HG03521 (cell line): Measurements from ENCODE around the gene CAMSAP3.

ENCODE experiments used
- ATAC-seq: cut with Tn5 transposase; IDR thresholded peaks from one replicate; pipeline ENCODE4 v1.9.1; 2021; ENCODE audit warnings: mild to moderate bottlenecking, moderate library complexity; ENCODE audit not compliant: unreplicated experiment

Gene CAMSAP3

DNA sequence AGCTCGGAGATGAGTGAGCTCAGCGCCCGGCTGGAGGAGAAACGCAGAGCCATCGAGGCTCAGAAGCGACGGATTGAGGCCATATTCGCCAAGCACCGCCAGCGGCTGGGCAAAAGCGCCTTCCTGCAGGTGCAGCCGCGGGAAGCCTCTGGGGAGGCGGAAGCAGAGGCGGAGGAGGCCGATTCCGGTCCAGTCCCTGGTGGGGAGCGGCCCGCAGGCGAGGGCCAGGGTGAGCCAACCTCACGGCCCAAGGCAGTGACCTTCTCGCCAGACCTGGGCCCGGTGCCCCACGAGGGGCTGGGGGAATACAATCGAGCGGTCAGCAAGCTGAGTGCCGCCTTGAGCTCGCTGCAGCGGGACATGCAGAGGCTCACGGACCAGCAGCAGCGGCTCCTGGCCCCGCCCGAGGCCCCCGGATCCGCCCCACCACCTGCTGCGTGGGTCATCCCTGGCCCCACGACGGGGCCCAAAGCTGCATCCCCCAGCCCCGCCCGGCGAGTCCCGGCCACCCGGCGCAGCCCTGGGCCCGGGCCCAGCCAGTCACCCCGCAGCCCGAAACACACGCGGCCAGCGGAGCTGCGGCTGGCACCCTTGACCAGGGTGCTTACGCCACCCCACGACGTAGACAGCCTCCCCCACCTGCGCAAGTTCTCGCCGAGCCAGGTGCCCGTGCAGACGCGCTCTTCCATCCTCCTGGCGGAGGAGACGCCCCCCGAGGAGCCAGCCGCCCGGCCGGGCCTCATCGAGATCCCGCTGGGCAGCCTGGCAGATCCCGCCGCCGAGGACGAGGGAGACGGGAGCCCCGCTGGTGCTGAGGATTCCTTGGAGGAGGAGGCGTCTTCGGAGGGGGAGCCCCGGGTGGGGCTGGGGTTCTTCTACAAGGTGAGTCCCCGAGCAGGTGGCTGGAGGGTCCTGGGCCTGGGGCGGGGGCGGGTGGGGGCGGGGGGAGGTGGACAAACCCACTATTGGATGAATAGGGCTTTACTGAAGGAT lies 16.9 kb downstream of the CAMSAP3 start:
- ATAC-seq = no peak

DNA sequence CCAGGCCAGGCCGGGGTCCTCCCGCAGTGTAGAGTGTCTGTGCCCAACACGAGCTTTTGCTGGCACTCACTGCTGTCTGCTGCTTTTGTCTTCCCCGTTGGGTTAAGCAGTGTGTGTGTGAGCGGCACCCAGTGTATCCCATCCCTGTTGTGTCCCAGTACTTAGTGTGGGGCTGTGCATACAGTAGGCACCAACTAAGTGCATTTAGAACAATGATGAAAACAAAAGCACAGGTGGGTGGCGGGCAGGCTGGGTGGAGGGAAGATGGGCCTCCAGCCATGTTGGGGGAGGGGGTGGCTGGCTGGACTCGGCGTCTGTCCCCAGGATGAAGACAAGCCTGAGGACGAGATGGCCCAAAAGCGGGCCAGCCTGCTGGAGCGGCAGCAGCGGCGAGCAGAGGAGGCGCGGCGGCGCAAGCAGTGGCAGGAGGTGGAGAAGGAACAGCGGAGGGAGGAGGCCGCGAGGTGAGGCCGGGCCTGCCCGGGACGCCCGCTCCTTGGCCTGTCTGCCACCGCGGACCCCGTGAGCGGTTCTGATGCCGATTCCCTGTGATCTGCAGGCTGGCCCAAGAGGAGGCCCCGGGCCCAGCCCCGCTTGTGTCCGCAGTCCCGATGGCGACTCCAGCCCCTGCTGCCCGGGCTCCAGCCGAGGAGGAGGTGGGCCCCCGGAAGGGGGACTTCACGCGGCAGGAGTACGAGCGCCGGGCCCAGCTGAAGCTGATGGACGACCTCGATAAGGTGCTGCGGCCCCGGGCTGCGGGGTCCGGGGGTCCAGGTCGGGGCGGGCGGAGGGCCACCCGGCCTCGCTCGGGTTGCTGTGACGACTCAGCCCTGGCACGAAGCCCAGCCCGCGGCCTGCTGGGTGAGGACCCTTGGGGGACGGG lies 19.4 kb downstream of the CAMSAP3 start:
- no peak for ATAC-seq

DNA sequence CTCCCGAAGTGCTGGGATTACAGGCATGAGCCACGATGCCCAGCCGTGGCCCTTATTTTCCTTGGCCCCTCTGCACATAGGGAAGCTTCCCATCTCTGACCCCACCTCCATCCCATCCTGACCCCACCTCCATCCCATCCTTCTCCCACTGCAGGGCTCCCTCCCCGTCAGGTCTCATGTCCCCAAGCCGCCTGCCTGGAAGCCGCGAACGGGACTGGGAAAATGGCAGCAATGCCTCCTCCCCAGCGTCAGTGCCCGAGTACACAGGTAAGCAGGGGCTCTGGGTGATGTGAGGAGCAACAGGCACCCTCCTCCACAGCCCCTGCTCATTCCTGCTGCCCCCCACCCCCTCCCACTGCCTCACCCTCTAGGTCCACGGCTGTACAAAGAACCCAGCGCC lies 21.5 kb downstream of the CAMSAP3 start:
- ATAC-seq = no peak

DNA sequence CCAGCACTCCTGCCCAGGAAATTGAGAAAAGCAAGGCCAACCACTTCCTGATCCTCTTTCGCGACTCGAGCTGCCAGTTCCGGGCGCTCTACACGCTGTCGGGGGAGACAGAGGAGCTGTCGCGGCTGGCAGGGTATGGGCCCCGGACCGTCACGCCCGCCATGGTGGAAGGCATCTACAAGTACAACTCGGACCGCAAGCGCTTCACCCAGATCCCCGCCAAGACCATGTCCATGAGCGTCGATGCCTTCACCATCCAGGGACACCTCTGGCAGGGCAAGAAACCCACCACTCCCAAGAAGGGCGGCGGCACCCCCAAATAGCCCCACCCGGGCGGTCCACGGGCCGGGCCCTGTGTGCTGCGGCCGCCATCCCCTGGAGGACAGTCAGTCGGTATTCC lies 22.1 kb downstream of the CAMSAP3 start:
- ATAC-seq = no peak

DNA sequence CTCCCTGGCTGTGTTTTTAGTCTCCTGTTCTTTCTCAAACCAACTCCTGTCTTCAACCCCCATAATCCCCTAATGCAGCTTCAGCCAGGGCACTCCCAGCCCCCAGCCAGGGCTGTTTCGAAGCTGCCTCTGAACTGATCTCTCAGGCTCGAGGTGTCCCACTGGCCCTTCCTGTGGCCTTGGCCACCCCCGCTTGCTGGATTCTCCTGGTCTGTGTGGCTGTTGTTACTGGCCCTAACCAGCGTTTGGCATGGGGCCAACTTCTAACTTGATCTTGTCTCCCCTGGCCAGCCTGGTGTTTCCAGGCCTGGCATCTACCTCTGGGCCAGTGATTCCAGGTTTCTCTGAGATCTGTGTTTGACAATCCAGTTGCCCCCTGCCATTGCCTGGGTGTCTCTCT lies 22.7 kb downstream of the CAMSAP3 start:
- no peak for ATAC-seq

DNA sequence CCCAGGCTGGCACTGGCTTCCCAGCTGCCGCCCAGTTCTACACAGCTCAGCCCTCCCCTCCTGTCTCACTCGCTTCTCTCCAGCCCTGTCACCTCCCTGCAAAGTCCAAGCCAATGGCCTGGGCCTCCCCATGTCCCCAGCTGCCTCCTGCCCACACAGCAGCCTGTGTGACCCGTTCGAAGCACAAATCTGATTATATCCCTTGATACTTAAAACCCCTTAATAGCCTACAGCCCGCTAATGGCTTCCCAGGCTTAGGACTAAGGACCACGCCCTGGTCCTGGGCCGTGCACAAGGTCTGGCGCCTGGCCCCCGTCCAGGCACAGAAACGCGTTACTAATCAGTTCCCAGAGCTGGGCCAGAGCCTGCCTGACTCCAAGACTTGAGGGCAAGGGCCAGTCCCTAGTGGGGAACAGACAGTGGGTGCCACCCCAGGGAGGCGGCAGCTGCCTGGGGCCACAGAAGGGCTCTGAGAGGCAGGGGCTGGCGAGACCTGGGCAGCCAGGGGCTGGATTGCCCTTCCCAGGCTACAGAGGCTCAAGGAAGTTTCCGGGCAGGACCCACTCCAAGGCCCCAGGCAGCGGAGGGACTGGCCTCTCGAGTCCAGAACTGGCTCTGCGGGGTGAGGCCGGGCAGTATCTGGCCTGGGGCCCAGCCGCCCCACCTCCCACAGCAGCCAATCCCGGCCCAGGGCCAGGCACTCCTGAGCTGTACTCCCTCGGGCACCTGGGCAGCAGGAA lies 23.3 kb downstream of the CAMSAP3 start:
- no peak for ATAC-seq

DNA sequence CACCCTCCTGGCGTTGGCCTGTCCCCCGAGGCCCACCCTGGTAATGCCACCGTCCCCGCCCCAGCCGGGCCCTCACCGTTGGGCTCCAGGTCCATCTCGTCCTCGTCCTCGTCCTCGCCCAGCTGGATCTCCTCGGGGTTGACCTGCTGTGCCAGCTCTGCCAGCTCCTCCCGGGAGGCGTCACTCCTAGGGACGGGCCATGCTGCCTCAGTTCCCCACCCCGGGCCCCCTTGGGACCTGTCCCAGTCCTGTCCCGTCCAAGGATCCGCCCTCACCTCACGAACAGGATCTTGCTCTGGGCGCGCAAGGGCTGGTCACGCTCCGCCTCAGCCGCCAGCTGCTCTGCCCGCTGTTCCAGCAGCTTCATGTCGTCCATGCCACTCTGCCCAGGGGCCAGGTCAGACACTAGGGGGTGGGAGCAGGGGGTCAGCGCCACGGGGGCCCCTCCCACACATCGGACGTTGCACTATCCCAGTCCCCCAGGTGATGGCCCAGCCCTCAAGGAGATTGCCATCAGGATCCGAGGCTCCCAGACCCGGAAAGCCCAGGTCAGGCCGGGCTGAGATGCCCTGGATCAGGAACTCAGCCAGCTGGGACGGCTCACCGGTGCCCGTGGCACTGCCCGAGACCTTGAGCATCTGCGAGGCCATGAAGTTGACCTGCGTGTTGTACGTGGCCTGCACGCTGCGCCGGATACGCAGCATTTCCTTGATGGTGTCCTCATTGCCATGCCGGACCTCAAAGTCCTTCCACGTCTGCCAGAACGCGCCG lies 24.2 kb downstream of the CAMSAP3 start:
- ATAC-seq = no peak

DNA sequence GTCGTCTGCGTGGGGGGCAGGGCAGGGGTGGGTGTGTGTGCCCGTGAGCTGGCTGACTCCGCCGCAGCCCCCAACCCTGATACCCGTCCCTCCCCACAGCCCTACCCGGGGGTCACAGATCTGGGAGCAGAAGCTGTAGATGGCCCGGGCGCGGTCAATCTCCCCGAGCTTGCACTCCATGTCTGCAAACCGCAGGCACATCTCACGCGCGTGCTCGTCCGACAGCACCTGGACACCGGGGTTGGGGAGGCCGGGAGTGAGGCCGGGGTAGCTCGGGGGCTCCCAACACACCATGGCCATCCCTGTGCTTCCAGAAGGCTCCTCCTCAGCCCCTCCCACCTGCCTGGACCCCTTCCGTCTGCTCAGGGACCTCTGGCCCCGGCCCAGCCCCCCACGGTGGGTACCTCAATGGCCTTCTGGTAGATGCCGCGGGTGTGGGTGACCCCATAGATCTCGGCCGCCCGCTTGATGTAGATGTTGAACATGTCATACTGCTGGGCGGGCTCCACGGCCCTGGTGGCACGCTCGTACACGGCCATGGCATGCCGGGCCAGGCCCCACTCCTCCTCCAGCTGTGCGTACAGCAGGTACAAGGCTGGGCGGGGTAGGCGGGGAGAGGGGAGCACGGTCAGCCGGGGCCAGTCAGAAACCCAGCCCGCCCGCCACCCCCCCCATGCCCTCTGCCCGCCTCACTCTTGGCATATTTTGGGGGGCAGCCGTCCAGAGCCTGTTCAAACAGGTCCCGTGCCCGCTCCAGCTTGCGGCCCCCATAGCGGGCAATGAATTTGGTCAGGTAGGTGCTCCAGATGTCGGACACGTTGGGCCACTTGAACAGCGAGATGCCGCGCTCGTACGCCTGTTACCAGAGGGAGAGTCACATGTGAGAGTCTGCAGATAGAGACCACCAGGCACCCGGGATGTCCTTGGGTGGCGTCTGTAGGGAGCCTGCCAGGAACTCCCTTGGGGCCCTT lies 25.1 kb downstream of the CAMSAP3 start:
- no peak for ATAC-seq

DNA sequence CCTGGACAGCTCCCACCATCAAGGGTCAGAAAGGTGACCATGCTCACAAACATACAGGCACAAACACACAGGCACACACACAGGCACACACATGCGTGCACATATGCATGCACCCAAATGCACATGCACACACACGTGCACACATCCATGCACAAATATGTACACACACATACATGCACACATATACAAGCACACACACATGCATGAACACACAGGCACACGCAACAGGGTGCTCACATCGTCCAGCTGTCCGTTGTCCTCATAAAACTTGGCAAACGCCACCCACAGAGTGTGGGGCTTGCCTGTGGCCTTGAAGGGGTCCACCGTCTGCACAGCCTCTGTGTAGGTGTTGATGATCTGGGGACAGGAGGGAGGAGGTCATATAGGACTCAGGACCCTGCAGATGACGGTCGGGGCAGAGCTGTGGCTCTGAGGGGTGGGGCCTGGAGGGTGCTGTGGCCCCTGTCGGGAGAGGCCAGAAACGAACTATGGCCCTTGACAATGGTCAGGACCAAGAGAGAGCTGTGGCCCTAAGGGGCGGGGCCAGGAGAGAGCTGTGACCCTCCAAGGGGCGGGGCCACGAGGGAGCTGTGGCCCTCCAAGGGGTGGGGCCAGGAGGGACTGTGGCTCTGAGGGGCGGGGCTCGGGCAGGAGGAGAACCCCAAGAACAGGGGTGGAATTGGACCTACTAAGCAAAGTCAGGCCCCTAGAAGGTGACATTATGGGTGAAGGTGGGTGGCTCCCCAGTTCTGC lies 27.4 kb downstream of the CAMSAP3 start:
- no peak for ATAC-seq

DNA sequence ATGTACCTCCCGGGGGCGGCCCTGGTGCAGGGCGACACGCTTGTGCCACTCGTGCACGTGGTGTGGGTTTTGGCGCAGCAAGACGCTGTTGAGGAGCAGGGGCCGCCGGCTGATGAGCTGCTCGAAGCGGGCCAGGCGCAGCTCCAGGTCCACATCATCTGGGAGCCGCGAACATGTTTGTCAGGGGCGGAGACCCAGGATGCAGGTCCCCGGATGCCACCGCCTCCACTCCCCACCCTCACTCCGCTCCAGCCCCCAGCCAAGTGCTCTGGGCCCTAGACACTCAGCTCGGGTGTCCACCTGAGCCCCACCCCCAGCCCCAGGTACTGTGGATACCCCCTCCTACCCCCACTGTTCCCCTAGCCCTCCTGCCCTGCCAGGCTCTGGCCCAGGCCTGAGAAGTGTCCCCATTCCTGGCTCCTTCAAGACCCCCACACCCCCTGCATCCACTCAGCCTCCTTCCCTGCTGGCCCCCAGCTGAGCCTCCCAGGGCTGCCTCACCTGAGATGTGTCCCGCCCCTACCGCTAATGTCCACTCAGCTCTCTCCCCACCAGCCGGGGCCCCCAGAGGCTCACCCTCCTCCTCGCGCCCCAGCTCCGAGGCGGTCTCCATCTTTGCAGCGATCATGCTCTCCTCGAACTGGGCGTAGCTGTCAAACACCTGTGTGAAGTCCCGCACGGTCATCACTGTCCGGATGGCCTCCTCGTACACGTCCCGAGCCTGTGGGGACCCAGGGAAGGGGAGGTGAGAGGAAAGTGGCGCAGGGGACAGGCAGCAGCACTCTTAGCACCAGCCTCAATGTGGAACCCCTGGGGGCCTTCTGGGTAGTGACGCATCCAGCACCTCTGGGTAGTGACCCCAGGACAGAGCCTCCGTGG lies 28.3 kb downstream of the CAMSAP3 start:
- no peak for ATAC-seq

DNA sequence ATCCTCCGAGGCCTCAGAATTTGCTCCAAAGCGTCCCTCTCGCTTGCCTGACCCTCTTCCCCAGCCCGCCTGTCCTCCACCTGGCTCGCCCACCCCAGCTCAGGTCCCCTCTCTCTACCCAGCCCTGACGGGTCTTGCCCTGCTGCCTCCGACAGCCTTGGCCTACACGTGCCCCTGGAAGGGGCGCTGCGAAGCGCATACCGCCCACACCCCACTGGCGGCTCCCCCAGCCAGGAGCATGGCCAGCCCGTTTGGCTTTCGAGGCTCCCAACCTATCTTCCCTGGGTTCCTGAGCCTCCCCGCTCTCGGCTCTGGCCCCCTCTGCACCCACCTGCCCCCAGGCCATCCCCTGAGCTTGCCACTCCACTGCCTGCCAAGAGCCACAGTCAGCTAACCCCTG lies 29.1 kb downstream of the CAMSAP3 start:
- ATAC-seq = no peak

DNA sequence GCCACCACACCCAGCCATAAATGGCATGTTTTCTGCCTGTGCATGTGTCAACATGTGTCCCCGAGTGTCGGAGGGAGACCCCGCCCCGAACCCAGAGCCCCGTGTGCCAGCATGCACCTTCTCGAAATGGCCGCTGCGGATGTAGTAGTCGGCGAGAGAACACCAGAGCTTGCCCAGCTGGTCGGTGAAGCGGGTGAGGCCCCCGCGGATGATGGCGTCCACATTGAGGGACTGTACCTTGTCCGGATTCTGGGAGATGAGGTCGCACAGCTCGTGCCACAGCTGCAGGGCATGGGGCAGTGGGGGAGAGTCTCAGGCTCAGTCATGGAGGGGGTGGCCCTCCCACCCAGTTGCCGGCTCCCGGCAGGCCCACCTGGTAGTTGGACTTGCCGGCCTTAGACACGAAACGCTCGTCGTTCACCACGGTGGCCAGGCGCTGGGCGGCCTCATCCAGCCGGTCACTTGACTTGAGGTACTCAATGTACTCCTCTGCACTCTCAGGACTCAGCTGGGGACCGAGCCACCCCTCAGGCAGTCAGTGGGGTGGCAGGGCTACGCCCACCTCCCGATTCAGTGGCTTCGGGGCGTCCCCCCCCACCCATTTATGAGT lies 30.2 kb downstream of the CAMSAP3 start:
- ATAC-seq = no peak

DNA sequence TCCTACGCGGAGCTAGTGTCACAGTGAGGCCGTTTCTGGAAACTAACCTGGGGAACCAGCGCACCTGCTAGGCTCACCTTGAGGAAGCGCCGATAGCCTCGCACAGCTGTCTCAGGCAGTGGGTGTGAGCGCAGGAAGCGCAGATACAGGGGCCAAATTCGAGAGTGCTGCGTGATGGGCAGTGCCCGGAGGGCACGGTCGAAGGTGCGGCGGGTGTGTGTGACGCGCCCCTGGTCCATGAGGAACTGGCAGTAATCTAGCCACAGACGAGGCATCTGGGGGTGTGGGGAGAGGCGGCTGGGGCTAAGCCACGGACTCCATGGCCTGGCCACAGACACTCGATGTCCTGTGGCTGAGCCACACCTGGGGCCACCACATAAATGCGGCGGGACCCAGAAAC lies 31.5 kb downstream of the CAMSAP3 start:
- no peak for ATAC-seq

DNA sequence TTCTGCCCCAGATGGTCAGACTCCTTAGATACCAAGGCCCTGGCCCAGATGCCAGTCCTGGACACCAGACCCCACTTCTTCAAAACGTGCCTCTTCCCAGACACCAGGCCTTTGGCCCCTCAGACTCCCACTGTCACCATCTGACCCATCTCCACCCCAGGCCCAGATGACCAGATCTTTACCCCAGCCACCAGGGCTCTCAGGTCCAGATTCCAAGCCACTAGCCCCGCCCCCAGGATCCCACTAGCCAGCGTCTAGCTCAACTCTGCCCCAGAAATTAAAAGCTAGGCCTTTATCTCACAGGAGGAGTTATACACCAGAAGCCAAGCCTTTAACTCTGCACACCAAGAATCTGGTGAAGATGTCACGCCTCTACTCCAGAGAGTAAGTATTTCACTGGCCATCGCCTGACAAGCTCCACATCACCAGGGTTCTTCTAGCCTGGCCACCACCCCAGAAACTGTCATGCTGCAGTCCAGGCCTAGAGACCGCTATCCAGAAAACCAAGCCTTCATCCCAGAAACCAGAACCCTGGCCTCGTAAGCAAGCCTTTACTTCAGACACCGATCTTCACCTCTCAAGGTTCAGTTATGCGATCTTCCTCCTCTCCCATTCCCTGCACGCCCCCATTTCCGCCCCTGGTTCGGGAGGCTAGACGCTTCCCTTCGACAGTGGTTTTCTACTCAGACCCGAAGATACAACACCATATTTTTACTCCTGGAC lies 33.1 kb downstream of the CAMSAP3 start:
- ATAC-seq = no peak

DNA sequence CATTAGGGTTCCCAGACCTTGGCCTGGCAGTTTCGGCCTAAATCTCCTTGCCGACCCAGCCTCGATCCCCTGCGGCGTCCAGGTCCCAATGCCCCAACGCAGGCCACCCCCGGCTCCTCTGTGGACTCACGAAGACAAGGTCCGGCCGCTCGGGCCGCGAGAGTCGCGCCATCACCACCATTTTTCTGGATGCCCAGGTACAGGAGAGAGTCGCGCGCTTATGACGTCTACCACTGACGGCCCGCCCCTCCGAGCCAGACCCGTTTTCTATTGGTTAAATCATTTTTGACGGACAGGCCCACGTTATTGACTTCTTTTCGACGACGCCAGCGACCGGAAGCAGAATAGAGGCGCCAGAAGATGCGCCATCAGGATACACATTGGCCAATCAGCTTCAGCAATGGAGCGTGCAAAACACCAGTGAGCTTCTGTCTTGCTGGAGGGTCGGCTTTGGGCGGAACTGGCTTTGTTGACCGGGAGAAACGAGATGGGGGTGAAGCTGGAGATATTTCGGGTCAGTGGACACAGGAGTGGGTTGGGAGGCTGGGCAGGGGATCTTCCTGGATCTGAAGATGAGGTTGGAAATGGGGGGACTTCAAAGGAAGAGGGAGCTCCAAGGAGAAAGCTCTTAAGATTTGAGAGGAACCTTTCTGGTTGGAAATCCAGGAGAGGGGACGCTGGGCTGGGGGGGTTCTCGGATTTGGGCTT lies 33.8 kb downstream of the CAMSAP3 start, which contains the start of the genes PET100 and XAB2:
PET100 (plus strand) TSS at position 447 of the 708 bp plus-strand sequence; CDS start at position 488, 41 bp downstream.
XAB2 (minus strand) TSS at position 199 of the 708 bp plus-strand sequence; CDS start at position 181, 18 bp downstream.
- peak; percentile 94 for ATAC-seq
